ENCODE results near the gene HK1. TPM values are rescaled to one million over a fixed set of nuclear protein-coding genes. Genes with fewer than 3 reads are reported as not detected.

HK1 gene
- total and polyA plus RNA-seq, 2 of the 13 experiments (the other 11 are each of a cell fraction or from before 2014, with no cell fraction given): 0.29 to 1.5 TPM

DNA sequence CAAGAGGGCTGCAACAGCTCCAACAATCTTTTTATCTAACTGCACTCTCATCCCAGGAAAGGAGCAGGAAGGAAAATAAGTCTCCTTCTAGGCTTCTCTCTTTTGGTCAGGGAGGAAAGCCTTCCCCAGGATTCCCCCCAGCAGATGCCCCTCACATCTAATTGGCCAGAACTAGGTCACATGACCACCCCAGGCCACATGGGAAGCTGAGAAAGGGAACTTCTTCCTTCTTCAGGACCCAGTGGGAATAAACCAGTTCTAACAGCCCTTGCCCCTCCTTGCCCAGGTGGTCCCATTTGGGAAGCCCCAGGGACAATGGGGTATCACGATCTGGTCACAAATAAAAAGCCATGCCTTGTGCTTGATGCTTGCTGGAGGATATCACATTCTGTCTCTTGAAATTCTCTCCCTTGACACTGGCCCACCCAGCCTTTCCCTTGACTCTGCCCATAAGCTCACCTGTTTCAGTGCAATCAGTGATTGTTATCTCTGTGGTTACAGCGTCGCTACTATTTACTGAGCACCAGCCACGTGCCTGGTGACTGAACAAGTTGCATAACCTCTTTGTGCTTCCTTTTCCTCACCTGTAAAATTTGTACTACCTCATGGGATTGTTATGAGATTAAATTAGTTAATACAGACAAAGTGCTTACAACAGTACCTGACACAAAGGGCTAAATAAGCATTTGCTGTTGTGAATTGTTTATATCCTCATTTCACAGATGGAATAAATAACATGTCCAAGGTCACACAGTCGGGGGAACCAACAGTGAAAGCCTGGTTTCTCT is 147.4 kb downstream of the HK1 start (continued):
- TF ChIP-seq, protein P1, sequence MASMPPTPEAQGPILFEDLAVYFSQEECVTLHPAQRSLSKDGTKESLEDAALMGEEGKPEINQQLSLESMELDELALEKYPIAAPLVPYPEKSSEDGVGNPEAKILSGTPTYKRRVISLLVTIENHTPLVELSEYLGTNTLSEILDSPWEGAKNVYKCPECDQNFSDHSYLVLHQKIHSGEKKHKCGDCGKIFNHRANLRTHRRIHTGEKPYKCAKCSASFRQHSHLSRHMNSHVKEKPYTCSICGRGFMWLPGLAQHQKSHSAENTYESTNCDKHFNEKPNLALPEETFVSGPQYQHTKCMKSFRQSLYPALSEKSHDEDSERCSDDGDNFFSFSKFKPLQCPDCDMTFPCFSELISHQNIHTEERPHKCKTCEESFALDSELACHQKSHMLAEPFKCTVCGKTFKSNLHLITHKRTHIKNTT (CRISPR knock-in tag; IDR thresholded peaks at IDR 0.05): no peak
- TF ChIP-seq ERF (CRISPR knock-in tag; IDR thresholded peaks at IDR 0.05) (peak; percentile 85; the same call in 1 of the 2 replicates), SSRP1 (CRISPR knock-in tag; IDR thresholded peaks at IDR 0.05) (0 out of 2 replicates have a peak, but pooled peaks have one; percentile 73), ZFAT (CRISPR knock-in tag; conservative IDR thresholded peaks at IDR 0.05) (no peak), FOXP1 (IDR thresholded peaks at IDR 0.05) (no peak), FOXP1 (CRISPR knock-in tag; IDR thresholded peaks at IDR 0.05) (peak; percentile 89), CBFB (CRISPR knock-in tag; IDR thresholded peaks at IDR 0.05) (peak; percentile 97), MED1 (CRISPR knock-in tag; IDR thresholded peaks at IDR 0.05) (peak; percentile 81), ZNF451 (CRISPR knock-in tag; IDR thresholded peaks at IDR 0.05) (no peak), NFE2L1 (CRISPR knock-in tag; IDR thresholded peaks at IDR 0.05; ENCODE audit: borderline replicate concordance) (no peak), ZNF724P (CRISPR knock-in tag; IDR thresholded peaks at IDR 0.05; ENCODE audit: borderline replicate concordance) (no peak), MIXL1 (CRISPR knock-in tag; IDR thresholded peaks at IDR 0.05) (peak; percentile 63; the same call in 1 of the 2 replicates), ZNF432 (CRISPR knock-in tag; IDR thresholded peaks at IDR 0.05; ENCODE audit: borderline replicate concordance) (no peak), ZBTB20 (CRISPR knock-in tag; IDR thresholded peaks at IDR 0.05; ENCODE audit: borderline replicate concordance, low read depth) (no peak)
- TF ChIP-seq, protein P2, sequence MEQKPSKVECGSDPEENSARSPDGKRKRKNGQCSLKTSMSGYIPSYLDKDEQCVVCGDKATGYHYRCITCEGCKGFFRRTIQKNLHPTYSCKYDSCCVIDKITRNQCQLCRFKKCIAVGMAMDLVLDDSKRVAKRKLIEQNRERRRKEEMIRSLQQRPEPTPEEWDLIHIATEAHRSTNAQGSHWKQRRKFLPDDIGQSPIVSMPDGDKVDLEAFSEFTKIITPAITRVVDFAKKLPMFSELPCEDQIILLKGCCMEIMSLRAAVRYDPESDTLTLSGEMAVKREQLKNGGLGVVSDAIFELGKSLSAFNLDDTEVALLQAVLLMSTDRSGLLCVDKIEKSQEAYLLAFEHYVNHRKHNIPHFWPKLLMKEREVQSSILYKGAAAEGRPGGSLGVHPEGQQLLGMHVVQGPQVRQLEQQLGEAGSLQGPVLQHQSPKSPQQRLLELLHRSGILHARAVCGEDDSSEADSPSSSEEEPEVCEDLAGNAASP (CRISPR knock-in tag; IDR thresholded peaks at IDR 0.05; ENCODE audit: borderline replicate concordance): peak; percentile 73; the same call in 1 of the 2 replicates
- TF ChIP-seq, protein P3, sequence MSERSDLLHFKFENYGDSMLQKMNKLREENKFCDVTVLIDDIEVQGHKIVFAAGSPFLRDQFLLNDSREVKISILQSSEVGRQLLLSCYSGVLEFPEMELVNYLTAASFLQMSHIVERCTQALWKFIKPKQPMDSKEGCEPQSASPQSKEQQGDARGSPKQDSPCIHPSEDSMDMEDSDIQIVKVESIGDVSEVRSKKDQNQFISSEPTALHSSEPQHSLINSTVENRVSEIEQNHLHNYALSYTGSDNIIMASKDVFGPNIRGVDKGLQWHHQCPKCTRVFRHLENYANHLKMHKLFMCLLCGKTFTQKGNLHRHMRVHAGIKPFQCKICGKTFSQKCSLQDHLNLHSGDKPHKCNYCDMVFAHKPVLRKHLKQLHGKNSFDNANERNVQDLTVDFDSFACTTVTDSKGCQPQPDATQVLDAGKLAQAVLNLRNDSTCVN (CRISPR knock-in tag; IDR thresholded peaks at IDR 0.05; ENCODE audit: borderline replicate concordance): 0 out of 2 replicates have a peak, but pooled peaks have one; percentile 31
- TF ChIP-seq, protein P4, sequence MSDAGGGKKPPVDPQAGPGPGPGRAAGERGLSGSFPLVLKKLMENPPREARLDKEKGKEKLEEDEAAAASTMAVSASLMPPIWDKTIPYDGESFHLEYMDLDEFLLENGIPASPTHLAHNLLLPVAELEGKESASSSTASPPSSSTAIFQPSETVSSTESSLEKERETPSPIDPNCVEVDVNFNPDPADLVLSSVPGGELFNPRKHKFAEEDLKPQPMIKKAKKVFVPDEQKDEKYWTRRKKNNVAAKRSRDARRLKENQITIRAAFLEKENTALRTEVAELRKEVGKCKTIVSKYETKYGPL (CRISPR knock-in tag; IDR thresholded peaks at IDR 0.05): peak; percentile 98
- TF ChIP-seq, protein P5, sequence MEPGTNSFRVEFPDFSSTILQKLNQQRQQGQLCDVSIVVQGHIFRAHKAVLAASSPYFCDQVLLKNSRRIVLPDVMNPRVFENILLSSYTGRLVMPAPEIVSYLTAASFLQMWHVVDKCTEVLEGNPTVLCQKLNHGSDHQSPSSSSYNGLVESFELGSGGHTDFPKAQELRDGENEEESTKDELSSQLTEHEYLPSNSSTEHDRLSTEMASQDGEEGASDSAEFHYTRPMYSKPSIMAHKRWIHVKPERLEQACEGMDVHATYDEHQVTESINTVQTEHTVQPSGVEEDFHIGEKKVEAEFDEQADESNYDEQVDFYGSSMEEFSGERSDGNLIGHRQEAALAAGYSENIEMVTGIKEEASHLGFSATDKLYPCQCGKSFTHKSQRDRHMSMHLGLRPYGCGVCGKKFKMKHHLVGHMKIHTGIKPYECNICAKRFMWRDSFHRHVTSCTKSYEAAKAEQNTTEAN (CRISPR knock-in tag; conservative IDR thresholded peaks at IDR 0.05): no peak
- TF ChIP-seq, protein P6, sequence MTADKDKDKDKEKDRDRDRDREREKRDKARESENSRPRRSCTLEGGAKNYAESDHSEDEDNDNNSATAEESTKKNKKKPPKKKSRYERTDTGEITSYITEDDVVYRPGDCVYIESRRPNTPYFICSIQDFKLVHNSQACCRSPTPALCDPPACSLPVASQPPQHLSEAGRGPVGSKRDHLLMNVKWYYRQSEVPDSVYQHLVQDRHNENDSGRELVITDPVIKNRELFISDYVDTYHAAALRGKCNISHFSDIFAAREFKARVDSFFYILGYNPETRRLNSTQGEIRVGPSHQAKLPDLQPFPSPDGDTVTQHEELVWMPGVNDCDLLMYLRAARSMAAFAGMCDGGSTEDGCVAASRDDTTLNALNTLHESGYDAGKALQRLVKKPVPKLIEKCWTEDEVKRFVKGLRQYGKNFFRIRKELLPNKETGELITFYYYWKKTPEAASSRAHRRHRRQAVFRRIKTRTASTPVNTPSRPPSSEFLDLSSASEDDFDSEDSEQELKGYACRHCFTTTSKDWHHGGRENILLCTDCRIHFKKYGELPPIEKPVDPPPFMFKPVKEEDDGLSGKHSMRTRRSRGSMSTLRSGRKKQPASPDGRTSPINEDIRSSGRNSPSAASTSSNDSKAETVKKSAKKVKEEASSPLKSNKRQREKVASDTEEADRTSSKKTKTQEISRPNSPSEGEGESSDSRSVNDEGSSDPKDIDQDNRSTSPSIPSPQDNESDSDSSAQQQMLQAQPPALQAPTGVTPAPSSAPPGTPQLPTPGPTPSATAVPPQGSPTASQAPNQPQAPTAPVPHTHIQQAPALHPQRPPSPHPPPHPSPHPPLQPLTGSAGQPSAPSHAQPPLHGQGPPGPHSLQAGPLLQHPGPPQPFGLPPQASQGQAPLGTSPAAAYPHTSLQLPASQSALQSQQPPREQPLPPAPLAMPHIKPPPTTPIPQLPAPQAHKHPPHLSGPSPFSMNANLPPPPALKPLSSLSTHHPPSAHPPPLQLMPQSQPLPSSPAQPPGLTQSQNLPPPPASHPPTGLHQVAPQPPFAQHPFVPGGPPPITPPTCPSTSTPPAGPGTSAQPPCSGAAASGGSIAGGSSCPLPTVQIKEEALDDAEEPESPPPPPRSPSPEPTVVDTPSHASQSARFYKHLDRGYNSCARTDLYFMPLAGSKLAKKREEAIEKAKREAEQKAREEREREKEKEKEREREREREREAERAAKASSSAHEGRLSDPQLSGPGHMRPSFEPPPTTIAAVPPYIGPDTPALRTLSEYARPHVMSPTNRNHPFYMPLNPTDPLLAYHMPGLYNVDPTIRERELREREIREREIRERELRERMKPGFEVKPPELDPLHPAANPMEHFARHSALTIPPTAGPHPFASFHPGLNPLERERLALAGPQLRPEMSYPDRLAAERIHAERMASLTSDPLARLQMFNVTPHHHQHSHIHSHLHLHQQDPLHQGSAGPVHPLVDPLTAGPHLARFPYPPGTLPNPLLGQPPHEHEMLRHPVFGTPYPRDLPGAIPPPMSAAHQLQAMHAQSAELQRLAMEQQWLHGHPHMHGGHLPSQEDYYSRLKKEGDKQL (CRISPR knock-in tag; IDR thresholded peaks at IDR 0.05; ENCODE audit: low read depth): peak; percentile 66; the same call in 1 of the 2 replicates

All from HepG2 (cell line).